Activated effector memory CD4-positive, alpha-beta T cell treated with anti-CD3 and anti-CD28 coated beads, Interleukin-2, amount 50 U/mL, for 16 hours (primary cell): ENCODE data around the gene VPS54.
"Not testable (repeated sequence)": the region's sequence is repeated elsewhere in the genome, so short reads cannot be mapped to it uniquely, and the experiment has no call there.

ENCODE experiments used
- DNase-seq: peaks from one replicate; pipeline ENCODE4 v3.0.0-alpha.2; 2020

VPS54 gene

DNA sequence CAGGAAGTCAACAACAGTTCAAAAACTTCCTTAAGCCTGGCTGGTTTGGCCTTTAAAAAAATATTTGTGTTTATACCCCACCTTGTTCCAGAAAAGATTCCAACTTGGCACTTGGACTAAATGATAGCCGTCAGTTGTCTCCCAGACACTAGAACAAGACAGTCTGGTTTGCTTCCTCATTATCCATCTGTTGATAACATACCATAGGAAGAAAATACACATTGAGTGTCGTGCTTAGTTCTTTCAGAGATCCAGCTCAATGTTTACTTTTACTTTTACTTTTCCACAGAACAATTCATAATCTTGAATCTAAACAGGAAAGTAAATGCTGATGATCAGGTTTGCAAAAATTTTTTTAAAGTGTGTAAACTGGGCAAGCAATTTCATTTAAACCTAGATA, 2.4 kb upstream of the VPS54 start:
- no peak for DNase-seq

DNA sequence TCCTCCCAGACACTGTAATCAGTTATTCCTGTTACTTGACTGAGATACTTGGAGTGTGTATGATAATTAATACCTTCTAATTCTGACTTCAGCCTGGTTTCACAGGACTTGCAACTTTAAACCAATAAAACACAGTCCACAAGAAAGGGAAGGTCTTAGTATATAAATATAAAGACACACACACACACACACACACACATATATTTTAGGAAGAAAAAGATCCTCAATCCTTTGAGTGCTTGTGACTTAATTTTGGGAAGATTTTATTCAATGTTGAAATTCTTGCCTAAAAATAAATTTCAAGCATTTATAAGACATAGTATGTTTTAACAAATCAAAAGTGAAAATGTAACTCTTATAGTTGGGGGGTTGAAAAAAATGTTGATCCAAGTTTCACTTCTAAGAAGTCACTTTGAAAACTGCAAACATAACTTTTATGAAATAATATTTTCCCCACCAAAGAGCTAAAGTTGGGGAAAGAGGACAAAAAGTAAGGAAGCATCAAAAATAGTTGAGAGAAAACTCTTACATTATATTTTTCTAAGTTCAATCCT, 824 bp upstream of the VPS54 start:
- no peak for DNase-seq

DNA sequence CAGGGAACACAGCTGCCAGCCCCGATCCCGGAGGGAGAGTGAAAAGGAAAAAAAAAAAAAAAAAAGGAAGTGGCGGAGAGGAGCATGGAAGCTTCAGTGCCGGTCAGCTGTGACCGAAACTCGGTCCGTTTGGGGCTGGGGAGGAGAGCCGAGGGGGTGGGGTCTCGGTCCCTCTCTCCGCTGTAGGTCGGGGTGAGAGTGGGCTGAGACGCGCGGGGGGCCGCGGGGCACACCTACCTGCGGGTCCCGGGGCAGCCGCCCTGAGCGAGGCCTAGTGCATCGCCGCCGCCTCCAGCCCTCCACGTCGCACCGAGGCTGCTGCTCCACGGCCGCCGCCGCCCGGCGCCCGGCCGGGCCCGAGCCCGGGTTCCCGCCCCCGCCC, 536 bp downstream of the VPS54 start:
- no peak for DNase-seq

DNA sequence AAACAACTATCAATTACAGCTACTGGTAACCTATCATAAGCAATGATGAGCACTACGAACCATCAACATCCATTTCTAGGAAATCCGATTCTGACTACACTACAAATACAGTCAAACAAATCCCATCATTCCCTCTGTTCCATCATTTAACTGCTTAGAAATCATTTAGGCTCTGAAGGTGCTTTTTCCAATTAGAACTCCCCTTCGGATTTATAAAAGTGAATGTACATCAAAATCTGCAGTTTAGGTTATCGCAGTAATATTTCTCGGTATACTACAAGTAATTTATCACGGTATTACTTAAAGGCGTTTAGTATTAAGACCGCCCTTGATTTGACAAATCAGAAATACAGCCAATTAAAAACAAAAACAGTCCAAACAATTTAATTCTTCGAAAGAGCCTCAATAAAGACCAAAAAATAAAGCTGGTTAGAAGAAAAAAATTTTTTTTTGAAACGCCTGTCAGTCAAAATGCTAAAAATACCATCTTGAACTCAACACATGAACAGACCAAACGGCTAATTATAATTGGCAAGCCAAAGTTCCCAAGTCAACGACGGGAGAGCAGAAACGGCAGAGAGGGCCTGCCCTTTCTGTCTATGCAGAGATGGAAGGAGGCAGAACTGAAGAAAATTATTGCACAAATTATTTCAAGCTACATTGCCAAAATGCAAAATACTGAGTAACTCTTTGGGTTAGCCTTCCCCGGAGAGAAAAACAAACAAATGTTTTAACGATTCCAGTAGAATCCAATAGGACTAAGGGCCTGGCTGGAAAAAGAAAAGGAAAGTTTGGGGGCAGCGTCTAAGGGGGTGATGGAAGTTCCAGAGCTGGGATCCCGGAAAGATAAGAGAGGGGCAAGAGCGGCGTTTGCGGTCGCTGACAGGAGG, 1.2 kb downstream of the VPS54 start:
- no peak for DNase-seq

DNA sequence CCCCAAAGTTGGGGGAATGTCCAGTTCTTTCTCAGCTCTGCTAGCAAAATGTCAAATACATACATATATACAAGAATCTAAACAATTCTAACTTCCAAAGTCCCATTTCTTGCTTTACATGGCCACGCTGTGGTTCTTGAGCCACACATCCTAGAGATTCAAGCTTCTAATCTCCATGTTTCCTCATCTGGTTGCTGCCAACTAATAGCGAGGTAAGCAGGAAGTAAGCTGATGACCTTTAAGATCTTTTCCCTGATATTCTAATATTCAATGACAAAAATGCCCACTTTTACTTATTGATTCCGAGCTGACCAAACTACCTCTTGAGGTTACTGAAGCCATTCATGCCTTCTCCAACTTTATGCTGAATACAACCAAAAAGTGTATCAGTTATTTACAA, 3.3 kb downstream of the VPS54 start:
- no peak for DNase-seq

DNA sequence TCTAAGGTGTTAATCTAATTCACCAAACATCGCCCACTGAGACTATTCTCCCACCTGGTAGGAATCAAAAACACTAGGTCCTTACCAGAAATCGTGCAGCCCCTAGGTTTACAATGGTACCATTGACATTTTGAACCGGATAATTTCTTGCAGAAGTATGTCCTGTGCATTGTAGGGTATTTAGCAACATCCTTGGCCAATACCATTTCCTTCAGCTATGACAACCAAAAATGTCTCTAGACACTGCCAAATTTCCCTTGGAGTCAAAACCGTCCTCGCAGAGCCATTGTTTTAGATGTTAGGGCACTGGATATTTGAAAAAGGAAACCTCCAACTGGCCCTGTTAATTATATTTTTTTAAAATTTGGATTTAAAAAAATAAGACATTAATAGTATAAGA, 3.8 kb downstream of the VPS54 start:
- DNase-seq: no peak

DNA sequence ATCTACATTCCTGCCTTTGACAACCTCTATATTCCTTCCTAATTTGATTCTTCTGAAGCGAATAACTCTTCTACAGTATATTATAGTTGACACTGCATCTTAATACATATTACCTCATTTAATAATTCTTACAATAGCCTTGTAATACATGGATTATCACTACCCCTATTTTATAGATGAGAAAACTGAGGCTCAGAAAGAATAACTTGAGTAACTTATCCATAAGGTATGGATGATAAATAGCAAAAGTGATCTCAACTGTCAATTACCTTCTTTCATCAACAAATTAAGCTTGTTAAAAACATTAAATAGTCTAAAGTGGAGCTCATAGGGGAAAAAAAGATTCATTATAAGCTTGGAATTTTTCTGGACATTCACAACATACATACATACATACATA, 4.6 kb downstream of the VPS54 start:
- no peak for DNase-seq

DNA sequence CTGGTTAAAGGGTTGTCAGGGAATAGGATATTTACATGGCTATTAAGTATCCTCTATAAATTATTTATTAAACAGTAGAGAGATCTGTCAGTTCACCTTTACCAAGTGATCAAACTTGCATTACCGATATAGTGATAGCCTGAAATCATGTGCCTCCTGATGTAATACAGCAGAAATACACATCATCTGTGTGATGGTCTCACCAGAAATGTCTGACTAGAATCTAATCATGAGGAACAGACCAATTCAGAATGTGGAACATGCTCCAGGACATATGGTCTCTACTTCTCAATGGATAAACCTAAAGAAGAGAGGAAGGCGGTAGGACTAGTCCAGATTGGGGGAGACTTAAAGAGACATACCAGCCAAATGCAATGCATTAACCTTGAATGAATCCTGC, 6.2 kb downstream of the VPS54 start:
- no peak for DNase-seq

DNA sequence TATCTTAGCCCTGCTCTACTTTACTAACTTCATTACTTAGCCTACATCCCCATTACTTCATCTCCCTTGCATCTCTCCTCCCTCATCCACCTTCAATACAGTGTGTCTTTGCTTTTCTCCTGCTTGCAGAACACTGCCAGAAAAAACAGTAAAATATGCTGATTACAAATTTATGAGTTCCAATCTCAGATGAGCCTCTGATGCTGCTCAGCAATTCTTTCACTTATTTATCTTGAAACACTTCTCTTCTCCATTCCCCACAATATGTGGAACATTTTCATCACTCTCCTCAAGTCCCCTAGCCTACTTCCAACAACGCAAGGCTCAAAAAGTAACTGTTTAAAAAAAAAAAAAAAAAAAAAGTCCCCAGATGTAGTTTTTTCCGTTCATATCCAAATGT, 7.1 kb downstream of the VPS54 start:
- DNase-seq: no peak

DNA sequence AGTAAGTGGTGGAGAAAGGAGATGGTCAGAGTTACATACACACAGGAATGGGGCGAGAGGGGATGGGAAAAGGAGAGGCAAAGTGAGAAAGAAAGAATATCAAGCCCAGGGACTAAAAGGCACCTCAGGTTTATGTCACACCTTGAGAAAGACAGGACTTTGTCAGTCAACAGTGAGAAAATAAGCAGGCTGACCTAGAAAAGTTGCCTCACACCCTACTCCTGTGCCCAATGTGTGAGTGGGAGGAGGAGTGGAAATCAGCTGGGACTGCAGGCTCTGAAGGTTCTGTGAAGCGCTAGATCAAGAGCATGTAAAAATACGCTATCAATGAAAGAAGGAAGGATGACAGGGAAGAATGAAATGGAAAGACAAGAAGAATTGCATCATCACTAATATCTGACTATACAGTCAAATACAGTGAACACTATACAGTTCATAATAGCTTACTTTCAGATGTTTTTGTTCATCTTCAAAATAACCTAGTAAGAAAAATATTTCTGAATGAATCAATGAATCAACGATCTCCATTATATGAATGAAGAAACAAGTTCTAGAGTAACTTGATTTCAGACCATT, 10.7 kb downstream of the VPS54 start:
- DNase-seq: no peak

DNA sequence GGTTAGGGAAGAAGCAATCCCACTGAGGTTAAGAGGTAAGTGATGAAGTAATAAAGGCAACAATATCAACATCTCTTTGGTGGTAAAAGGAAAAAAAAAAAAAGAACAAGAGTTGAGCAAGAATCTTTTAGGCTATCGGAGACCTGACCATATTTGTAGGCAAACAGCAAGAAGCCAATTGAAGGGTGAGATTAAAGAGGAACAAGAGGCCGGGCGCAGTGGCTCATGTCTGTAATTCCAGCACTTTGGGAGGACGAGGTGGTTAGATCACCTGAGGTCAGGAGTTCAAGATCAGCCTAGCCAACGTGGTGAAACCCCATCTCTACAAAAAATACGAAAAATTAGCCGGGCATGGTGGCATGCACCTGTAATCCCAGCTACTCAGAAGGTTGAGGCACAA, 11.3 kb downstream of the VPS54 start:
- DNase-seq: no peak

DNA sequence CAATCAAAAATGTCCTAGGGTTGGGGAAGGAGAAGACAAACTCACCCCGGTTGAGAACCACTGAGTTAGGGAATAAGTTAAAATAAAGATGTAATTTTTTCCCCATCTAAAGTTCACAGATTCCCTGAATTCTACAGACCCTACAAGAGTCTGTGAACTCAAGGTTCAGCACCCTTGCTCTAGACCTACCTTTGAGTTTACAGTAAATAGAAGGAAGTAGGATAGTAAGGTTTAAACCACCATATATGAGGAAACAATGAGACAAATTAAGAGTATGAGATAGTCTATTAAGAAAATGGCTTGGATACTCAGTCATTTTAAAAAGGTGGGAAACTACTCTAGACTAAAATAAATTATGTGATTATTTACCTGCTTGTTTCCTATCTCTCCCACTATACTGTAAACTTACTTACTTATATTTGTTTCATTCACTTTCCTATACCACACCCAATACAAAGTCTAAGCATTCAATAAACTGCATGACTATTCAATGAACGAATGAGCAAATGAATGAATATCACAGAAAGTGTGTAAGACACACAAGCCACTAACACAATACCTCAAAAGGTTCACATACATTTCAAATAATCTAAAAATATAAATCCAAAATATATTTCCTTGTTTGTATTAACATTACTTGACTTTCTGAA, 13.4 kb downstream of the VPS54 start:
- no peak for DNase-seq

DNA sequence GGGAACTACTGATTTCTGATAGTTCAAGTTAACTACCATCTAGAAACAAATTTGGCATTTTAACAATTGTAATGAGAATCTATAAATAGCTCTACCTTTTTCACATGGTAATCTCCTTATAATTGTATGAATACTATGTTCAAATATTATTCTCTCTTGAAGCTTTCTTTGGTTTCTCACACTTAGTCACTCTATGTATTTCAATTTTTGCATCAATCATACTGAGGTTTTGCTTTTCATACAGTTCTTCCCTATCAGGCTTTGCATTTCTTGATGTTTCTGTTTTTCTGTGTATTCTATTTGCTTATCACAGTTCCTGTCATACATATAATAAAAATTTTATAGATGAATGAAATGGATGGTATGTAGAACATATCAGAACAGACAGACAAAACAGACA, 16.0 kb downstream of the VPS54 start:
- DNase-seq: no peak

DNA sequence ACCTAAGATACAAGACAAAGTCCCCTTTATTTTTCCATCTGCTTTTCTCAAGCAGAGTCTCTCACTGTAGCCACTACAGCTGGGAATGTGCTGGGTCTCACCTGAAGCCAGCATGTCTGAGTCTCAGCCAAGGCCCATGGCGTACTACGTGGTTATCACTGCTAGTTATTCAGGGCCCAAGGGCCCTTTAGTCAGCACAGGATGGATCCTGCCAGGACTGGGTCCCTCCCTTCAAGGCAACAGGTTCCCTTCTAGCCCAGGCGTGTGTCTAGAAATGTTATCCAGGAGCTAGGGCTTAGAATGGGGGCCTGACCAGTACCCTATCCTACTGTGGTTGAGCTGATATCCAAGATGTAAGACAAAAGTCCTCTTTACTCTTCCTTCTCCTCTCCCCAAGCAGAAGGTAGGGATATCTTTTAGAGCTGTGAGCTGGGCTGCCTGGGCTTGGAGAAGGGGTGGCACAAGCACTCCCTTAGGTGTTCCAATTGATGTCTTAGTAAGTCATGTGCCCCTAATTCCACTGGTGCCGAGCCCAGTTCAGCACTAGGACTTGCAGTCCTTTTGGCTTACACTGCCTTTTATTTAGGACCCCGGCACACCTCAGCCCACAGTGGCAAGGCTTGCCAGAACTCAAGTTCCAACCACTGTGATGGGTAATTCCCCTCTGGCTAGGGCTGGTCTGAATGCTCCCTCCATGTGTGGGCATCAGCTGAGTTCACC, 17.7 kb downstream of the VPS54 start:
- DNase-seq: no peak

DNA sequence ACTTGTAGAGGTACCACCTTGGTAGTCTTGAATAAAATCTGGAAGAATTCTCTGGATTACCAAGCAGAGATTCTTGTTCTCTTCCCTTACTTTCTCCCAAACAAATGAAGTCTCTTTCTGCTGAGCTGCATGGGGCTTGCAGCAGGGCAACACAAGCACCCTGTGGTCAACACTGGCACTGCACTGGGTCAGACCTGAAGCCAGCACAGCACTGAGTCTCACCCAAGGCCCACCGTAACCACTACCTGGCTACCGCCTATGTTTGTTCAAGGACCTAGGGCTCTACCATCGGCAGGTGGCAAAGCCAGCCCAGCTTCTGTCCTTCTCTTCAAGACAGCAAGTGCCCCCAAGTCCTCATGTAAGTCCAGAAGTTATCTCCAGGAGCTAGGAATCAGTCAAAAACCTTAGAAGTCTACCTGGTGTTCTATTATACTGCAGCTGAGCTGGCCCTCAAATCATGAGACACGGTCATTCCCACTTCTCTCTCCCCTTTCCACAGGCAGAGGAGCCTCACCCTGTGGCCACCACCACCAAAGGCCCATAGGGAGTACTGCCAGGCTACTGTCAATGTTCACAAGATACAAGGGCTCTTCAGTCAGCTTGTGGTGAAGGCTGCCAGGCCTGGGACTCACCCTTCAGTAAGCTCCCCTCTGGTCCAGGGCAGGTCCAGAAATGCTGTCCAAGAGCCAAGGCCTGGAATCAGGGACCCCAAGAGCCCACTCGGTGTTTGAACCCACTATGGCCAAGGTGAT, 18.4 kb downstream of the VPS54 start:
- DNase-seq: no peak

DNA sequence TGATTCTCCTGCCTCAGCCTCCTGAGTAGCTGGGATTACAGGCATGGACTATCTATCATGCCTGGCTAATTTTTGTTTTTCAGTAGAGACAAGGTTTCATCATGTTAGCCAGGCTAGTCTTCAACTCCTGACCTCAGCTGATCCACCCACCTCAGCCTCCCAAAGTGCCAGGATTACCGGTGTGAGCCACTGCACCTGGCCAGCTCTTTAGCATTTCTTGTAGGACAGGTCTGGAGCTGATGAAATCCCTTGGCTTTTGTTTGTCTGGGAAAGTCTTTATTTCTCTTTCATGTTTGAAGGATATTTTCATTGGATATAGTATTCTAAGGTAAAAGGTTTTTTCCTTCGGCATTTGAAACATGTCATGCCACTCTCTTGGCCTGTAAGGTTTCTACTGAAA, 20.2 kb downstream of the VPS54 start:
- no peak for DNase-seq

DNA sequence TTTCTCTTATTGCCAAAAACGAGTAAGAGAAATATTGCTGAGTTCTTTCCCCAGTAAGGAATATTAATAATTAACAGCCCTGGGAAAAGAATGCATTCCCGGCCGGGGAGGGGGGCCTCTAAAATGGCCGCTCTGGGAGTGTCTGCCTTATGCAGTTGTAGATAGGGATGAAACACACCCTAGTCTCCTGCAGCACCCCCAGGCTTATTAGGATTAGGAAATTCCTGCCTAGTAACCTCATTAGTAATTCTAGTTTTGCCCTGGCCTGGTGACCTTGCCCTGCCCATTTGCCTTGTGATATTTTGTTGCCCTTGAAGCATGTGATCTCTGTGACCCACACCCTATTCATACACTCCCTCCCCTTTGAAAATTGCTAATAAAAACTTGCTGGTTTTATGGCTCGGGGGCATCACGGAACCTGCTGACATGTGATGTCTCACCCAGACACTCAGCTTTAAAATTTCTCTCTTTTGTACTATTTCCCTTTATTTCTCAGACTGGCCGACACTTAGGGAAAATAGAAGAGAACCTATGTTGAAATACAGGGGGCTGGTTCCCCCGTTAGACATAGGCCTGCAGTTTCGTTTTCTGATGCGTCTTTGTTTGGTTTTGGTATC, 22.5 kb downstream of the VPS54 start:
- not testable (repeated sequence) for DNase-seq

DNA sequence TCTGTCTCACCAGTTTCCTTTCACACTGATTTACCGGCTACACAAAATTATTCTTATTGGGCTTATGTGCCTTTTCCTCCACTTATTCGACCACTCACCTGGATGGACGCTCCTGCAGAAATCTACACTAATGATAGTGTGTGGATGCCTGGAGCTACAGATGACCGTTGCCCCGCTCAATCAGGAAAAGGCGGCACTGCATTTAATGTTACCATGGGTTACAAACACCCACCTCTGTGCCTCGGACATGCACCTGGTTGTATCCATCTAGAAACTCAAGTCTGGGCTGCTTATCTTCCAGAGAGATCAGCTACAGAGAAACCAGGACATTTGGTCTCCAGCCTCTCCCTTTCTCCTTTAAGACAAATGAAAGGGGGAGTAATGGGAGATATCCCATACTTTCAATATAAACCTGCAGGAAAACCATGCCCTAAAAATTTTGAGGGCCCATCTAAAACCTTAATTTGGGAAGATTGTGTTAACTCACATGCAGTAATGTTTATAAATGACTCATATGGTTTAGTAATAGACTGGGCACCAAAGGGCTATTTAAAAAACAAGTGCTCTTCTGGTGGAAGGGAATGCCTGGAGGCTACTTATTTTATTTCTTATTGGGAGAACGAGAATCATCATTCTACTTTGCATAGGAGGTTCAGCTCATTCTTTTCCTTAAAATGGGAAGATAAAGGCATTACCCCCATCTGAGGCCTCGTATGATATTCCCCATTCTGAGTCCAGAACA, 24.7 kb downstream of the VPS54 start:
- DNase-seq: not testable (repeated sequence)

DNA sequence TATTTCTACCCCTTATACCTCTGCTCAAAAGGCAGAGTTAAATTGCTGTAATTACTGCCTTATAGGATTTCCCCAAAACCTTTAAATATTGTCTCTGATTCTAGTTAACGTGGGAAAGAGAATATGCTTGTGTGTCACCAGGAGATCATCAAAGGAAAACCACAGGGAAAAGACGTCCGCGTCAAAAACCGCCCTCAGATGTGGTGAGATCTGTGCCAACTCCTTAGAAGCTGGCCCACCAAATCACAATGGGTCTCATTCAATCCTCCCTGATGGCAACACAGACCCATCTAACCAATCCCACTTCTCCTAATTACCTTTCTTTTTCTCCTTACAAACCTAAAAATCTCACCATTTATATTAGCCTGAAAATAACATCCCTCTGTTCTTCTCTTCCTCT, 25.4 kb downstream of the VPS54 start:
- DNase-seq: no peak

DNA sequence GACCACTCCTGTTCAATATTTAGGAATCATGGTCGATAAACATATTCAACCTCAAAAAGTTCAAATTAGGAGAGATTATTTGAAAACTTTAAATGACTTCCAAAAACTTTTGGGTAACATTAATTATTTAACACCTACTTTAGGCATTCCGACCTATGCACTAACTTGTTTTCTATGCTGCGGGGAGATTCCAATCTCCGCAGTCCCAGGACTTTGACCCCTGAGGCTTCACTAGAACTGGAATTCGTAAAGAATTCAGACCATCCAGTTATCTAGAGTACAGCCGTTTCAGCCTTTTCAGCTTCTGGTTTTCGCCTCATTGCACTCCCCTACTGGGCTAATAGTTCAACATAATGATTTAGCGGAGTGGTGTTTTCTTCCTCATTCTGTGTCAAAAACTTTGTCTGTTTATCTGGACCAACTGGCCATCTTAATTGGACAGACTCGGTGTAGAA, 26.1 kb downstream of the VPS54 start:
- not testable (repeated sequence) for DNase-seq

DNA sequence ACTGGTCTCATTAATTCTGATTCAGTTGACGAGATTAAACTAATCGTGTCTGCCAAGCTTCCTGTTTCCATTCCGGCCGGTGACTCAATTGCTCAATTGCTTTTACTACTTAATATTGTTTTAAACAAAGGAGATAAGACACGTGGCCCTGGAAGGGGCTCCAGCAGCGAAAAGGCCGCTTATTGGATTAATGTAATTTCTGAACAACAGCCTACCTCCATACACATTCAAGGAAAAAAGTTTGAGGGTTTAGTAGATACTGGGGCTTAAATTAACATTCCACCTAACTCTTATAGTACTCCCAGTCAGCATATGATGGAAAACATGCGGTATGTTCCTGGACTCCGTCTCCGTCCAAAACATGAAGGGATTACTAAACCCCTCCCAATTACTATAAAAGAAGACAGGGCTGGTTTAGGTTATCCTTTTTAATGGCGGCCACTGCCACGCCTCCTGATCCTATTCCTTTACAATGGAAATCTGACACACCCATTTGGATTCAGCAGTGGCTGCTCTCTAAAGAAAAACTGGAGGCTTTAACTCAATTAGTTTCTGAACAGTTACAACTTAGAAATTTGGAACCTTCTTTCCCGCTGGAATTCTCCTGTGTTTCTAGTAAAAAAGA, 27.1 kb downstream of the VPS54 start:
- DNase-seq: no peak
